HCT116 (cell line): ENCODE results near the gene ZBTB7B. TPM values are rescaled to one million over a fixed set of nuclear protein-coding genes. Genes with fewer than 3 reads are reported as not detected.
A peak's percentile ranks its signal among the peaks of the same experiment; 100 is the strongest.

Source experiments
- ATAC-seq: fragments of 200-7000 bp; cut with Tn5 transposase; 2 replicates; pipeline ENCODE4 v1.9.1; 2020; ENCODE audit warnings: mild to moderate bottlenecking, moderate library complexity
- Bru-seq: library from RNA; stranded (reverse); fragments of 400-500 nt; gene quantifications from one replicate; lab custom pipeline; 2021; lab: Mats Ljungman, UMichigan
- BruChase-seq, 2 experiments: library from RNA; stranded (reverse); fragments of 400-500 nt; gene quantifications; one replicate each; lab custom pipeline; 2021; lab: Mats Ljungman, UMichigan
- BruUV-seq: library from RNA; stranded (reverse); fragments of 400-500 nt; replicated peaks from 2 replicates; lab custom pipeline; 2021; lab: Mats Ljungman, UMichigan
- CTCF ChIA-PET: fragments of 300-600 bp; sonication (Branson Sonifier 250); formaldehyde crosslinking; loops from one replicate; lab custom pipeline; 2021; ENCODE audit warnings: antibody characterized with exemption; lab: Charles Lee
- POLR2A ChIA-PET: fragments of 300-600, 350-600 bp; sonication (Branson Sonifier 250); formaldehyde crosslinking; loops from one replicate; lab custom pipeline; 2021; ENCODE audit warnings: antibody characterized with exemption; lab: Charles Lee
- RAD21 ChIA-PET, 2 experiments: fragments of 300-600 bp; sonication (Branson Sonifier 250); formaldehyde crosslinking; loops; one replicate each; lab custom pipeline; 2023; ENCODE audit warnings: low total read pairs in 2 of 2; ENCODE audit not compliant: uncharacterized antibody in 2 of 2, unreplicated experiment in 2 of 2, low non-redundant PET in 1 of 2; lab: Charles Lee
- DNase-seq: peaks from one replicate; pipeline ENCODE4 v3.0.0-alpha.2; 2010; ENCODE audit warnings: low read depth, low spot score
- H2AFZ ChIP-seq: fragments of 200-600 bp; shearing (Covaris generic), sonication (generic); 2 replicates; pipeline ENCODE4 v1.6.1; 2017; ENCODE audit warnings: low read depth, mixed run types, mixed read lengths, antibody characterized with exemption, low read length; ENCODE audit not compliant: poor library complexity, severe bottlenecking
- H3K27ac ChIP-seq: 2 replicates; pipeline ENCODE4 v1.5.1; 2012; ENCODE audit warnings: low read depth, low read length
- H3K27me3 ChIP-seq: fragments of 200-600 bp; sonication (generic); 2 replicates; pipeline ENCODE4 v1.6.1; 2016; ENCODE audit warnings: mixed run types, low read length, mixed read lengths; ENCODE audit not compliant: insufficient read depth
- H3K36me3 ChIP-seq, 2 experiments: fragments of 200-500 bp in 1 of 2; fragments of 200-600 bp in 1 of 2; sonication (Bioruptor generic) in 1 of 2; sonication (generic) in 1 of 2; 2 replicates each; pipeline versions ENCODE4 v1.5.1 to v1.6.1; 2014 to 2016; ENCODE audit warnings: low read length in 2 of 2, inconsistent platforms in 1 of 2, mixed read lengths in 1 of 2, mixed run types in 1 of 2; ENCODE audit not compliant: insufficient read depth in 2 of 2, control insufficient read depth in 1 of 2
- H3K4me1 ChIP-seq, 2 experiments: fragments of 200-600 bp in 1 of 2; sonication (generic) in 1 of 2; 2 replicates each; pipeline versions ENCODE4 v1.5.1 to v1.6.1; 2012 to 2017; ENCODE audit warnings: low read length in 2 of 2, inconsistent platforms in 1 of 2, mild to moderate bottlenecking in 1 of 2, mixed read lengths in 1 of 2, mixed run types in 1 of 2, moderate library complexity in 1 of 2; ENCODE audit not compliant: insufficient read depth in 2 of 2, control insufficient read depth in 1 of 2
- H3K4me2 ChIP-seq: fragments of 200-600 bp; sonication (generic); 2 replicates; pipeline ENCODE4 v1.6.1; 2017; ENCODE audit warnings: mixed run types, low read length, mixed read lengths
- H3K4me3 ChIP-seq, 2 experiments: fragments of 200-600 bp in 1 of 2; sonication (generic) in 1 of 2; replicated peaks in 1 of 2; 2 replicates each; pipeline ENCODE4 v1.5.1; 2011 to 2016; ENCODE audit warnings: low read length in 2 of 2, control low read depth in 1 of 2, low read depth in 1 of 2, mild to moderate bottlenecking in 1 of 2, mixed read lengths in 1 of 2, mixed run types in 1 of 2
- H3K79me2 ChIP-seq: fragments of 200-600 bp; sonication (generic); 2 replicates; pipeline ENCODE4 v1.6.1; 2017; ENCODE audit warnings: mild to moderate bottlenecking, mixed run types, low read length, moderate library complexity, mixed read lengths; ENCODE audit not compliant: insufficient read depth
- H3K9ac ChIP-seq: fragments of 200-600 bp; sonication (generic); 2 replicates; pipeline ENCODE4 v1.6.1; 2016; ENCODE audit warnings: low read length, mixed read lengths
- H3K9me2 ChIP-seq: fragments of 200-600 bp; sonication (generic), shearing (Covaris generic); 2 replicates; pipeline ENCODE4 v1.6.1; 2017; ENCODE audit warnings: mixed run types, mild to moderate bottlenecking, moderate library complexity; ENCODE audit not compliant: insufficient read depth
- H3K9me3 ChIP-seq, 2 experiments: fragments of 200-500 bp in 1 of 2; fragments of 200-600 bp in 1 of 2; sonication (Bioruptor generic) in 1 of 2; sonication (generic) in 1 of 2; 2 replicates each; pipeline ENCODE4 v1.6.1; 2014 to 2017; ENCODE audit warnings: low read length in 2 of 2, mixed read lengths in 2 of 2, inconsistent platforms in 1 of 2, low read depth in 1 of 2, mild to moderate bottlenecking in 1 of 2, mixed run types in 1 of 2, moderate library complexity in 1 of 2; ENCODE audit not compliant: control insufficient read depth in 1 of 2, insufficient read depth in 1 of 2
- H4K20me1 ChIP-seq: fragments of 200-600 bp; sonication (generic), shearing (Covaris generic); 2 replicates; pipeline ENCODE4 v1.6.1; 2017; ENCODE audit warnings: mixed run types, mild to moderate bottlenecking, moderate library complexity; ENCODE audit not compliant: insufficient read depth
- CEBPB ChIP-seq: IDR thresholded peaks from 2 replicates; pipeline ENCODE4 v1.6.1; 2012; ENCODE audit warnings: low read depth
- EGR1 ChIP-seq: IDR thresholded peaks from 2 replicates; pipeline ENCODE4 v1.6.1; 2012; ENCODE audit warnings: low read depth
- EZH2 ChIP-seq: fragments of 200-600 bp; sonication (generic); IDR thresholded peaks from 2 replicates; pipeline ENCODE4 v1.6.1; 2017; ENCODE audit warnings: antibody characterized with exemption, mixed run types
- EZH2phosphoT487 ChIP-seq: fragments of 200-600 bp; IDR thresholded peaks from 2 replicates; pipeline ENCODE4 v1.6.1; 2018; ENCODE audit warnings: antibody characterized with exemption, borderline replicate concordance
- FOSL1 ChIP-seq: IDR thresholded peaks from 2 replicates; pipeline ENCODE4 v1.6.1; 2012; ENCODE audit warnings: low read depth
- MAX ChIP-seq: IDR thresholded peaks from 2 replicates; pipeline ENCODE4 v1.6.1; 2012
- POLR2A ChIP-seq: IDR thresholded peaks from 2 replicates; pipeline ENCODE4 v1.7.0; 2011; ENCODE audit warnings: borderline replicate concordance; ENCODE audit not compliant: insufficient read depth, insufficient read length; ENCODE audit errors: extremely low read depth
- POLR2AphosphoS5 ChIP-seq: IDR thresholded peaks from 2 replicates; pipeline ENCODE4 v1.6.1; 2011; ENCODE audit warnings: mild to moderate bottlenecking, low read depth, low read length, moderate library complexity
- REST ChIP-seq: IDR thresholded peaks from 2 replicates; pipeline ENCODE4 v1.6.1; 2012; ENCODE audit warnings: low read depth
- SP1 ChIP-seq: IDR thresholded peaks from 2 replicates; pipeline ENCODE4 v1.6.1; 2012; ENCODE audit warnings: low read depth
- TCF7L2 ChIP-seq: IDR thresholded peaks from 2 replicates; pipeline ENCODE4 v1.7.0; 2011; ENCODE audit warnings: borderline replicate concordance, inconsistent platforms; ENCODE audit not compliant: insufficient read depth, insufficient read length; ENCODE audit errors: extremely low read depth
- ZBTB33 ChIP-seq: IDR thresholded peaks from 2 replicates; pipeline ENCODE4 v1.6.1; 2011; ENCODE audit warnings: mild to moderate bottlenecking, low read length, moderate library complexity; ENCODE audit not compliant: insufficient replicate concordance; ENCODE audit errors: extremely low read depth
- ZFX ChIP-seq: fragments of 450-650 bp; IDR thresholded peaks from 2 replicates; pipeline ENCODE4 v1.6.1; 2017
- intact Hi-C: fragments of 100-400 bp; cut with micrococcal nuclease; formaldehyde crosslinking; loops from 2 replicates; pipeline ENCODE4 v1.10.0; 2022
- long read RNA-seq: library from polyadenylated mRNA; unstranded; transcript quantifications from one replicate; pipeline ENCODE4 v2.0.0, GENCODE V29; 2021; ENCODE audit not compliant: unreplicated experiment
- polyA plus RNA-seq: library from polyadenylated mRNA; unstranded; fragments of >200 nt; gene quantifications from 2 replicates; pipeline ENCODE4 v1.2.1, GENCODE V29; 2012; ENCODE audit warnings: missing spikeins
- total RNA-seq: library from RNA; stranded (reverse); gene quantifications from one replicate; pipeline ENCODE4 v1.2.1, GENCODE V29; 2021; ENCODE audit not compliant: unreplicated experiment

The ZBTB7B gene
- total RNA-seq: 57.0 TPM
- 42.3 and 47.5 TPM in 2 replicates for polyA plus RNA-seq
- percentile 83 among the genes with signal in this experiment for Bru-seq, nascent RNA
- BruChase-seq, experiment 1, labeled RNA remaining after a 6-hour chase: percentile 78 among the genes with signal in this experiment
- BruChase-seq, experiment 2, labeled RNA remaining after a 2-hour chase: percentile 92 among the genes with signal in this experiment
- long read RNA-seq, transcript ZBTB7B-201 (2 exons, 2,129 nt): major isoform, 5 of 24 reads
- long read RNA-seq, partial matches to known transcripts: 13 of 24 reads
- long read RNA-seq, other reads (novel, unspliced or antisense): 4 of 24 reads

GRCh38 chr1:155002464-155003226 is at the start of gene ZBTB7B:
Gene ZBTB7B (plus strand): TSS chr1:155002802. CDS start chr1:155014661, 11,859 bp downstream.
- Histone ChIP-seq H3K27me3 (no peaks in the 10 kb centered on the region), H3K9me3 (no peaks in the 10 kb centered on the region), H2AFZ (no peak within 1 kb of the TSS), H3K36me3 (no peaks in the 10 kb centered on the region; a peak in 1 of 4 replicates), H3K27ac (peak within 1 kb of the TSS; percentile 99), H3K79me2 (peaks cover 50% of the 10 kb centered on the region), H3K9me2 (no peaks in the 10 kb centered on the region), H3K4me1 (peaks cover 22 to 73% of the 10 kb centered on the region in 2 experiments), H4K20me1 (no peaks in the 10 kb centered on the region), H3K9ac (peak within 1 kb of the TSS; percentile 93), H3K4me3 (peak within 1 kb of the TSS; percentile 97 to 98), H3K4me2 (peak within 1 kb of the TSS; percentile 96)
- ChIA-PET POLR2A (interaction anchor here (0.6 to 1.4 kb wide), 5 partner anchors 13 to 340 kb away, joined by 3 to 7 read pairs (median 4); no protein-coding TSS in a partner anchor), CTCF (interaction anchor here (0.6 to 0.9 kb wide), 2 partner anchors 15 to 517 kb away, joined by 3 to 4 read pairs; no protein-coding TSS in a partner anchor), RAD21 (interaction anchor here in 1 of 2 experiments (0.7 kb wide), 1 partner anchor 270 kb away, joined by 7 read pairs; the partner anchor contains the start of gene CLK2)
- intact Hi-C loops: loop anchor here (2.0 to 5.0 kb wide), 2 partner anchors 14 to 50 kb away; partner anchors contain the start of gene ADAM15
- BruUV-seq: TSS peak; percentile 38
- peak; percentile 6 for ATAC-seq
- TF ChIP-seq CEBPB (no peak), REST (no peak), EZH2phosphoT487 (no peak), MAX (no peak), EGR1 (no peak), FOSL1 (no peak), ZBTB33 (no peak), POLR2A (no peak), POLR2AphosphoS5 (peak; percentile 28; the same call in 1 of the 2 replicates), TCF7L2 (no peak), SP1 (no peak), ZFX (peak; percentile 42; the same call in 1 of the 2 replicates), EZH2 (no peak)
- DNase-seq: no peak
